IPS-20b (cell line): ENCODE measurements around the gene TMUB1.

Experiments used
- H3K27ac ChIP-seq: one replicate; pipeline ENCODE4 v1.5.1; 2013; ENCODE audit warnings: low read length
- H3K27me3 ChIP-seq: 2 replicates; pipeline ENCODE4 v1.6.1; 2013; ENCODE audit warnings: mild to moderate bottlenecking, low read length, inconsistent platforms; ENCODE audit not compliant: insufficient read depth
- H3K36me3 ChIP-seq: 2 replicates; pipeline ENCODE4 v1.6.1; 2013; ENCODE audit warnings: low read depth, mild to moderate bottlenecking, inconsistent platforms, low read length, moderate library complexity; ENCODE audit not compliant: insufficient read depth
- H3K4me1 ChIP-seq: 2 replicates; pipeline ENCODE4 v1.6.1; 2013; ENCODE audit warnings: mild to moderate bottlenecking, control low read depth, inconsistent platforms, low read length, moderate library complexity; ENCODE audit not compliant: insufficient read depth
- H3K4me3 ChIP-seq: 2 replicates; pipeline ENCODE4 v1.5.1; 2013; ENCODE audit warnings: mild to moderate bottlenecking, low read length, inconsistent platforms
- H3K9ac ChIP-seq: 2 replicates; pipeline ENCODE4 v1.6.1; 2013; ENCODE audit warnings: low read depth, mild to moderate bottlenecking, inconsistent platforms, low read length, moderate library complexity
- H3K9me3 ChIP-seq: 2 replicates; pipeline ENCODE4 v1.6.1; 2013; ENCODE audit warnings: mild to moderate bottlenecking, low read depth, low read length, inconsistent platforms; ENCODE audit not compliant: insufficient read depth

Gene TMUB1

DNA sequence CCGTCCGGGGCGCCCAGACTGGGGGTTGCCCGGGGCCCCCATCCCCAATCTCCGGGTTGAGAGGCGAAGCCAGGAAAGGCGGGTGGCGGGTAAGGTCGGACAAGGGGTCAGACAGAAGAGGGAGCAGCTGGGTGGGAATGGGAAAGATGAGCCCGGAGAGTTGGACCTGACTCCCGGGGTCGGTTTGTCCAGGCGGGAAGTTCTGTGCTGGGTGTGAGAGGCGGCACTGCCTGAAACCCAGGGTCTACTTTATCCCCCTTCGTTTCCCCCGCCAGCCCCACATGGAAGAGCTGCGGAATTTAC, 23.2 kb downstream of the TMUB1 start:
- Histone ChIP-seq H3K27ac (no peak overlapping the region), H3K9me3 (no peaks in the 10 kb centered on the region), H3K27me3 (peaks cover 37% of the 10 kb centered on the region), H3K4me3 (peak overlapping the region; percentile 94), H3K9ac (peak overlapping the region; percentile 46; the same call in 1 of the 2 replicates), H3K36me3 (peaks cover 6% of the 10 kb centered on the region), H3K4me1 (peaks cover 28% of the 10 kb centered on the region)

DNA sequence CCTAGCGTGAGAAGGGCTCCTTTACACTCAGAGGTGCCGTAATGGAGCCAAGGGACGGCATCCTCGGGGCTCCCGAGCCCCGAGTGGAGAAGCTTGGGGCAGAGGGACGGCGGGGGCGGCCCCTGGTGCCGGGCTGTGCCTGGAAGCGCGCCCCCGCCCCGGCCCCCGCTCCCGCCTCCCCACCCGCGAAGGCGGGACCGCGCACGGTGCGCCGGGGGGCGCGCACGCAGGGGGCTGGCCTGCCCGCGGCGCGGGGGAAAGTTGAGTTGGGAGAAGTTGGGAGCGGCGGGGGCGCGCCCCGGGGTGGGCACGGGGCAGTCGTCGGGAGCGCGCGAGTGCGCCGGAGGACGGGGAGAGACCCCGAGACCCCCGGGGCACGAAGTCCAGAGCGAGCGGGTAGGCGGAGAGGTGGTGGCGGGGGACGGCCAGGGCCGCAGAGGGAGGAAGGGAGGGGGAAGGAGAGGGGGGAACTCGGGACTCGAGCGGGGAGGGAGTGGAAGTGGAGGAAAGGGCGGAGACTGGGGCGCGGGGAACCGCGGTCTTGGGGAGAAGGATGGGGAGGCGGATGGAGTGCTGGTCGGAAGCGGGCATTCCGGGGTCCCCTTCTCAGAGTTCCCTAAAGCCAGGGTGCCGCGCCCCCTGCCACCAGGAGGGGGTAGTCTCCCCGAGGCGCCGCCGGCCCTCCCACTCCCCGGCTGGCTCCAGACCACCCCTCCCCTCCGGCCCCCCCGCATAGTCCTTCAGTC, 23.8 kb downstream of the TMUB1 start, which contains the start of gene SLC4A2:
Gene SLC4A2, plus strand, starts transcription at position 223 of the 746 bp plus-strand sequence. CDS start 2,399 bp downstream, outside the sequence.
- Histone ChIP-seq H3K27me3 (peaks cover 37% of the 10 kb centered on the region), H3K9ac (peak within 1 kb of the TSS; percentile 46; the same call in 1 of the 2 replicates), H3K36me3 (peaks cover under 1% of the 10 kb centered on the region; the same call in 1 of the 2 replicates), H3K9me3 (no peaks in the 10 kb centered on the region), H3K27ac (no peak within 1 kb of the TSS), H3K4me3 (peak within 1 kb of the TSS; percentile 94), H3K4me1 (peaks cover 28% of the 10 kb centered on the region)

GRCh38 chr7:151058781-151059366, 24.4 kb downstream of the TMUB1 start:
- Histone ChIP-seq H3K9ac (peak overlapping the region; percentile 46; the same call in 1 of the 2 replicates), H3K27me3 (peaks cover 37% of the 10 kb centered on the region), H3K9me3 (no peaks in the 10 kb centered on the region), H3K4me1 (peaks cover 28% of the 10 kb centered on the region), H3K36me3 (no peaks in the 10 kb centered on the region), H3K27ac (no peak overlapping the region), H3K4me3 (peak overlapping the region; percentile 94)

DNA sequence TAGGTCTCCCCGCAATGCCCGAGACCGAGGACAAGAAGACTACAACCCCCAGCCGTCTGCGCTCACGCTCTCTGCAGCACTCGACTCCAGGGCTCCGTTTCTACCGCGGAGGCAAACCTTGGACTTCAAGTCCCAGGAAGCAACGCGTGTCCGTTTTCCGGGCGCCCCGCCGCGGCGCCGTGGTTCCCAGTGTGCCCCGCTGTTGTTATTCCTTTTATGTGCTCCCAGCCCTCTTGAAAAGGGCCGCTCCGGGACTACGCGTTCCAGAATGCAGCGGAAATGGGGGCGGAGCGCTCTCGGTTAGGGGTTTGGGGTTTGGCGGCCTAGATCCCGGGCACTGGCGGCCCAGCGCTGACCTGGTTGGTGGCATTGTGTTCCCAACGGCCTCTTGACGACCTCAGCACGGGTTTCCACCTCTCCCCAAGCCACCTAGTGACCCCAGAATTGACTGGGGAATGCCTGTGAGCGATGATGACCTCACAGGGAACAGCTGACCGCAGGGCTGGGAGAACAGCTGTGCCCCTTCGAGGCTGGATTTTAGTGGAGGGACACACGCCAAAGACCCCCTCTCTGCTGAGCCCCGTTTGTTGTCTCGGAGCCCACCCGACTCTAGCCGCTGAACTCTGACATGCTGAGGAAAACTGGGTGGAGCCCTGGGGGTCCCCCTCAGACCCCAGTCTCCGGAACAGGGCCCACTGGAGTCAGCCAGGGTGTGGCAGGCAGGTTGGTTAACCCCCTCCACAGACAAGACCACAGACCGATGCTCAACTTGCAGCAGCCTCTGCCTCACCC, 25.1 kb downstream of the TMUB1 start:
- H3K9me3 ChIP-seq, result no peaks in the 10 kb centered on the region
- peak overlapping the region; percentile 94 for H3K4me3 ChIP-seq
- H3K27ac ChIP-seq, result no peak overlapping the region
- H3K4me1 ChIP-seq, result peaks cover 25% of the 10 kb centered on the region
- H3K36me3 ChIP-seq, result no peaks in the 10 kb centered on the region
- peak overlapping the region; percentile 46; the same call in 1 of the 2 replicates for H3K9ac ChIP-seq
- H3K27me3 ChIP-seq, result peaks cover 37% of the 10 kb centered on the region

DNA sequence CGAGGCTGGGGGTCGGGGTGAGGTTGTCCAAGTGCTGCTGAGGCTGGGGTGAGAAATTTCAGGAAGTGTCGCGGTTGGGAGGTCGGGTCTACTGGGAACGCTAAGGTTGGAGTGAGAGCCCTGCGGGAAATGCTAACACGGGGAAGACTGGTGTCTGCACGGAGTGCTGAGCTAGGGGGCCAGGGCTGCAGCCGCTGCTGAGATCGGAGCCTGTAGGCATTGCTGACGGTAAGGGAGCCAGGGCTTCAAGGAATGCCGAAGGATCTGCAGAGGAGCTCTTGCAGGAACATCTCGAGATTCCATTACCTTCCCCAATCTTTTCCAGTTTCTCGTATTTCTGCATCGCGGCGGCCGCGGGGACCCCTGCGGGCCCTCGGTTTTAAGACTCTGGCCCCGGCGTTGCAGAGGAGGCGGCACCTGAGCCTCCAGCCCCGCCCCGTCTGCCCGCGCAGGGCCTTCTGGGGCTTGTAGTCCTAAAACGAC, 25.7 kb downstream of the TMUB1 start, which contains the start of gene CDK5:
Gene CDK5, minus strand, starts transcription at position 392 of the 483 bp plus-strand sequence. Its CDS starts 49 bp downstream, at position 343.
- Histone ChIP-seq H3K9me3 (no peaks in the 10 kb centered on the region), H3K27ac (no peak within 1 kb of the TSS), H3K27me3 (peaks cover 41% of the 10 kb centered on the region), H3K4me3 (peak within 1 kb of the TSS; percentile 94), H3K4me1 (peaks cover 25% of the 10 kb centered on the region), H3K9ac (peak within 1 kb of the TSS; percentile 61; the same call in 1 of the 2 replicates), H3K36me3 (no peaks in the 10 kb centered on the region)

DNA sequence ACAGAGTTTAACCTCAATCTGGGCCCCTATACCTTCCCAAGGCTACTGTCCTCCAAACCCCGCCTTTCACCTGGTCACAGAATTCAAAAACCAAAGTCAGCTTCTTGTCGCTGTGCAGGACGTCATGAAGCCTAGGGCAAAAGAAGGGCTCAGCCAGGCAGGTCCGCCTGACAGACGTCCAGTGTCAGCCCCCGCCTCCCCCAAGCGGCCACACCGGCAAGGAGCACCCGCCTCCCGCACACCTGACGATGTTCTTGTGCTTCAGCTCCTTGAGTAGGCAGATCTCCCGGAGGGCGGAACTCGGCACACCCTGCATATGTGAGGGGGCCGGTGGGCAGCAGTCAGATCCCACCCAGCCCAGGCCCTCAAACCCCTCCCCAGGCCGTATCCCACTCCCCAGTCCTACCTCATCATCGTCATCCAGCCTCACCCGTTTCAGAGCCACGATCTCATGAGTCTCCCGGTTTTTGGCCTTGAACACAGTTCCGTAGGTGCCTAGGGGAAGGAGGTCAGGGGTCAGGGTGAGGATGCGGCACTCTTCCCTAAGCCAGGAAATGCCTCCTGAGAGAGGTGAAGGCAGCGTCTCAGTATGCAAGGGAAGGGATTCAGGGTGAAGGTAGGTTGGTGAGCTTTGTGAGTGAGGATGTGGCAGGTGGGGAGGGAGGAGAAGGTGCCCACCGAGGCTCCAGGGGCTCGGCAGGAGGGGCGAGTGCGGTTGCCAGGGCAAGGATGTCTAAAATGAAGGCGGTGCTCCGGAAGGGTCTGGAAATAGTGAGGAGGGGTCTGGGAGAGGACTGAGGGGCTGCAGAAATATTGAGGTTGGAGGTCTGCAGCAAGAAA, 26.4 kb downstream of the TMUB1 start:
- Histone ChIP-seq H3K4me1 (peaks cover 22% of the 10 kb centered on the region), H3K27me3 (peaks cover 48% of the 10 kb centered on the region), H3K36me3 (no peaks in the 10 kb centered on the region), H3K9me3 (no peaks in the 10 kb centered on the region), H3K27ac (no peak overlapping the region), H3K4me3 (peak overlapping the region; percentile 94), H3K9ac (peak overlapping the region; percentile 61; the same call in 1 of the 2 replicates)

GRCh38 chr7:151056283-151056665, 27.0 kb downstream of the TMUB1 start:
- Histone ChIP-seq H3K36me3 (no peaks in the 10 kb centered on the region), H3K9me3 (no peaks in the 10 kb centered on the region), H3K27ac (no peak overlapping the region), H3K4me3 (peak overlapping the region; percentile 94; the same call in 1 of the 2 replicates), H3K4me1 (peaks cover 16% of the 10 kb centered on the region), H3K9ac (no peak overlapping the region), H3K27me3 (peaks cover 54% of the 10 kb centered on the region)

DNA sequence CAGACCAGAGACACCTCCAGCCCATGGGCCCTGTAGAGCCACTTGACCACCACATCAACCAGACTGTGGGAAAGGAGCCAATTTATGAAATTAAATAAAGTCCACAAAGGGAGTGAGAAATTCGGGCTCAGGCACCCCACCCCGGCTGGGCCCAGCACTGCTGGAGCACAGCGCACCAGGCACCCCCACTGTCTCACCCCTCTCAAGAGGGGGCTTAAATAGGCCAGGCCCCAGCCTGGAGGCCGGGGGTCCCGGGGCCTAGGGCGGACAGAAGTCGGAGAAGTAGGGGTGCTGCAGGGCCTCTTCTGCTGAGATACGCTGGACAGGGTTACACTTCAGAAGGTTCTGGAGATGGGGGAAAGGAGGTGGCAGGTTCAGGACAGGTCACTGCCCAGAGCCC, 29.5 kb downstream of the TMUB1 start:
- Histone ChIP-seq H3K9ac (no peak overlapping the region), H3K27me3 (peaks cover 65% of the 10 kb centered on the region), H3K27ac (no peak overlapping the region), H3K4me3 (no peak overlapping the region), H3K36me3 (no peaks in the 10 kb centered on the region), H3K4me1 (peaks cover 5% of the 10 kb centered on the region), H3K9me3 (no peaks in the 10 kb centered on the region)

DNA sequence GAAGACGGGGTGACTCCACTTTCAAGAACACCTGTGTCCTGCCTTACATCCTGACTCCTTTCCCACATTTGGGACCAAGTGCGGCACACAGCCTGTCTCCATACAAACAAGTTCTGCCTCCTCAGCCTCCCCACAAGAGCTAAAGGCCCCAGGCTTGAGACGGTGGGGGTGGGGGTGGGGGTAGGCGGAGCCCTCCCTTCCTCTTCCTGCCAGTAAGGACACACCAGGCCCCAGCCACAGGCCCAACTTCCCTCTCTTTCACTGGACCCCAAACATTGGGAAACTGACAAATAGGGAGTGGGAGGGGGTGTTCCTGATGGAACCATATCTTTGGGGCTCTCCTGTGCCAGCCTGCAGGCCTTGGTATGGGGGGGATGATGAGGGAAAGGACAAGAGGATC, 30.2 kb downstream of the TMUB1 start:
- peaks cover 66% of the 10 kb centered on the region for H3K27me3 ChIP-seq
- no peaks in the 10 kb centered on the region for H3K4me1 ChIP-seq
- H3K4me3 ChIP-seq, result no peak overlapping the region
- H3K9me3 ChIP-seq, result no peaks in the 10 kb centered on the region
- no peaks in the 10 kb centered on the region for H3K36me3 ChIP-seq
- no peak overlapping the region for H3K9ac ChIP-seq
- H3K27ac ChIP-seq, result no peak overlapping the region

GRCh38 chr7:151051108-151051507, 32.2 kb downstream of the TMUB1 start:
- Histone ChIP-seq H3K9ac (no peak overlapping the region), H3K27me3 (peaks cover 53% of the 10 kb centered on the region), H3K4me1 (no peaks in the 10 kb centered on the region), H3K36me3 (no peaks in the 10 kb centered on the region), H3K9me3 (no peaks in the 10 kb centered on the region), H3K4me3 (peak overlapping the region; percentile 44; the same call in 1 of the 2 replicates), H3K27ac (no peak overlapping the region)
